OCI-LY7 (cell line): ENCODE results near the gene TMEM51.

Source experiments
- EZH2phosphoT487 ChIP-seq: fragments of 200-600 bp; sonication (generic); IDR thresholded peaks from 2 replicates; pipeline ENCODE4 v1.6.1; 2018; ENCODE audit warnings: low read depth, borderline replicate concordance, mild to moderate bottlenecking, mixed run types, antibody characterized with exemption, low read length, moderate library complexity, mixed read lengths
- TF ChIP-seq, protein P1 (sequence below): fragments of 200-600 bp; sonication (generic); conservative IDR thresholded peaks from 2 replicates; pipeline ENCODE4 v1.5.1; 2014; ENCODE audit warnings: mild to moderate bottlenecking, antibody characterized with exemption, low read length, moderate library complexity, mixed read lengths

DNA sequence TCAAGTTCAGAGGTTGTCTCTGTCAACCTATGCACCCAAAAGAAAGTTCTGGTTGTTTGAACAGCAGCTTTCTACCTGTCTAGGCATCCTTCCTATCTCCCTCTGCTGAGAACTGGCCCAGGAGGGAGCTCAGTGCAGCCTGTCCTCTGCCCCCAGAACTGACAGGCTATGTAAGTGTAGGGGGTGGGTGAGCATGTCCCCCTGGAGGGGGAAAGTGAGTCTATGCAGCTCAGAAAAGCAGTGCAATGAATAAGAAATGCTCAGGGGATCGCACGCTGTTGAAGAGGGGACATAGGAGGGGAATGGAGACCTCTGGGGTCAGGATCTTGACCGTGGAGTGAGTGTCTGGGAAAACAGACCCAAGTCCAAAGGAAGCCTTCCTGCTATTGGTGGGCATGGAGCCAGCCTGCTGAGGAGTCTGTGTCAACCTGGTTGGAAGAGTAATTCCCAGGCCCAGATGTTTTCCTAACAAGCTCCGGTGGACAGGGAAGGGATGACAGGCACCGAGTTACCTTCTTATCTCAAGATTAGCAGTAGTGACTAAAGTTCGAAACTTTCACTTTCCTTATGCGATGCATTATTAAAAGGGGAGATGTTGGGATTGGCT lies 67.4 kb downstream of the TMEM51 start:
- TF ChIP-seq, protein P1, sequence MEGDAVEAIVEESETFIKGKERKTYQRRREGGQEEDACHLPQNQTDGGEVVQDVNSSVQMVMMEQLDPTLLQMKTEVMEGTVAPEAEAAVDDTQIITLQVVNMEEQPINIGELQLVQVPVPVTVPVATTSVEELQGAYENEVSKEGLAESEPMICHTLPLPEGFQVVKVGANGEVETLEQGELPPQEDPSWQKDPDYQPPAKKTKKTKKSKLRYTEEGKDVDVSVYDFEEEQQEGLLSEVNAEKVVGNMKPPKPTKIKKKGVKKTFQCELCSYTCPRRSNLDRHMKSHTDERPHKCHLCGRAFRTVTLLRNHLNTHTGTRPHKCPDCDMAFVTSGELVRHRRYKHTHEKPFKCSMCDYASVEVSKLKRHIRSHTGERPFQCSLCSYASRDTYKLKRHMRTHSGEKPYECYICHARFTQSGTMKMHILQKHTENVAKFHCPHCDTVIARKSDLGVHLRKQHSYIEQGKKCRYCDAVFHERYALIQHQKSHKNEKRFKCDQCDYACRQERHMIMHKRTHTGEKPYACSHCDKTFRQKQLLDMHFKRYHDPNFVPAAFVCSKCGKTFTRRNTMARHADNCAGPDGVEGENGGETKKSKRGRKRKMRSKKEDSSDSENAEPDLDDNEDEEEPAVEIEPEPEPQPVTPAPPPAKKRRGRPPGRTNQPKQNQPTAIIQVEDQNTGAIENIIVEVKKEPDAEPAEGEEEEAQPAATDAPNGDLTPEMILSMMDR = no peak
- TF ChIP-seq EZH2phosphoT487 = no peak
